ENCODE data around the gene LUC7L.
"Not testable (repeated sequence)": the region's sequence is repeated elsewhere in the genome, so short reads cannot be mapped to it uniquely, and the experiment has no call there.

LUC7L gene

DNA sequence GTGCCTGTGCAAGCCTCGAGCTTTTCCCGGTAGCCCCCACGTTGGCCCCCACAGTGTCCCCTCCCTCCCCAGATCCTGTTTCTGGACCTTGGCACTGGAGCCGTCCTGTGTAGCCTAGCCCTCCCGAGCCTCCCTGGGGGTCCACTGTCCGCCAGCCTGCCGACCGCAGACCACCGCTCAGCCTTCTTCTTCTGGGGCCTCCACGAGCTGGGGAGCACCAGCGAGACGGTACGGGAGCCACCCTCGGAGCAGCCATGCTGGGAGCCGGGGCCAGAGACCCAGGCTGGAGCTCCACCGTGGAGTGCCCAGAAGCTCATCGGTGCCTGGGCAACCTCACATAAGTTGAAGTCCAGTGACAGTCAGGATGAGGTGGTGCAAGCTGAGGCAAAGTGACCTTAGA is 34.7 kb upstream of the LUC7L start:
- no peak for DNase-seq (ENCODE audit: low spot score)

DNA sequence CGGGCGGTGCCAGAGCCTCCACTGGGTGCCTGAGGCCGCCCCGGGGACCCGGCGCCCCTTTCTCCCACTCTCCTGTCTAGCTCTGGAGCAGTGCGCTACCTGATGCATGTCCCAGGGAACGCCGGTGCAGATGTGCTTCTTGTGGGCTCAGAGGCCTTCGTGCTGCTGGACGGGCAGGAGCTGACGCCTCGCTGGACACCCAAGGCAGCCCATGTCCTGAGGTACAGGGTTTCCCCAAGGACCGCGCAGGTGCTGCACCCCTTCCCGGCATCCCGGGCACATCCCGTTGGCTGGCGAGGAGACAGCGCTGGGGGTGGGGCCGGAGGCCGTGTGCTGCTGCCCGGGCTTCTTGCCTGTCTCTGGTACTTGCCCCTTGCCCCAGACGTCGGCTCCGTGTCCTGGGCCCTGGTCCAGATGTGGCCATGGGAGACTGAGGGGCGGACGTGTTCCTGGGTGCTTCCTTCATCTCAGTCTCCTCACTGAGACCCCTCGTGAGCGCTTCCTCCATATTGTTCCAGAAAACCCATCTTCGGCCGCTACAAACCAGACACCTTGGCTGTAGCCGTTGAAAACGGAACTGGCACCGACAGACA is 34.0 kb upstream of the LUC7L start:
- no peak for DNase-seq (ENCODE audit: low spot score)

DNA sequence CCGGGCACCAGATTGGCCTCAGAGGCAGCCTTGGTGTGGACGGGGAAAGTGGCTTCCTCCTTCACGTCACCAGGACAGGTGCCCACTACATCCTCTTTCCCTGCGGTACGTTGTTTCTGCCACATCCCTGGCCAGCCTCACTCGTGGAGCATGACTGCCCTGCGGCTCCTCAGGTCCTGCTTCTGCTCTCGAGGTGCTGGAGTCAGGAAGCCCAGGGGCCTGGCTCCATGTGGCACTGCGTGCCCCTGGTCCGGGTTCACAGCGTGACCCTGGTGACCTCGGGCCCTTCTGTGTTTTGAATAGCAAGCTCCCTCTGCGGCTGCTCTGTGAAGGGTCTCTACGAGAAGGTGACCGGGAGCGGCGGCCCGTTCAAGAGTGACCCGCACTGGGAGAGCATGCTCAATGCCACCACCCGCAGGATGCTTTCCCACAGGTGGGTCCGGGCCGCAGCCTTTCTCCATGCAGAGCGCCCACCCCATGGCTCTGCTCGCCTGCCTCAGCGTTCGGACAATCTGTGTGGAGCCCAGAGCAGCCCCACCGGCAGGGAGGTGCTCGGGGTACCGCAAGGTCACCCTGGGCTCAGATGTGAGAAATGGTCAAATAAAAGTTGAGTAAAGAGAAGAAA is 33.0 kb upstream of the LUC7L start:
- no peak for DNase-seq (ENCODE audit: low spot score)

DNA sequence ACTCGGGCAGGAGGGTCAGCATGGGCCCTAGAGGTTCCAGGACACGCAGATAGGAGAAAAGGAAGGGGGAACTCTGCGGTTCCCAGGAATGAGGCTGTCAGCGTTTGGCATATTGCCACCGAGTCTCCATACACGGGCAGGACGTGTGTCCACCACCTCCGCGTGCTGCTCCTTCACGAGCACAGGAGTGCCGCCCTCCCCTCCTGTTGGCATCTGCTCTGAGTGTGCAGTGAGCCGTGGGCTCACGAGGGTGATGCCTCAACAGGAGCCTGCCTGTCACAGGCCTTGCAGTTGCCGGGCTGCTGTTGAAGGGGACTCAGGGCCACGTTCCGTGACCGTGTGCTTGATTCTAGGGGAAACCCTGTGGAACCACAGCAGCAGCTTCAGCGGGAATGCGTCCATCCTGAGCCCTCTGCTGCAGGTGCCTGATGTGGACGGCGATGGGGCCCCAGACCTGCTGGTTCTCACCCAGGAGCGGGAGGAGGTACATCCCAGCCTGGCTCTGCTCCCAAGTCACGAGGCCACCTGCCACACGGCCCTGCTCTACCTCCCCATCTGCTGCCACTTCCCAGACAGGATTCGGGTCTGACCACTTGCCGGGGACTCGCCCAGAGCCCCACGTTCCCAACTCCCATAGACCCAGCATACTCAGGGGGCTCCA is 31.9 kb upstream of the LUC7L start:
- peak; percentile 78 for DNase-seq (ENCODE audit: low spot score)

DNA sequence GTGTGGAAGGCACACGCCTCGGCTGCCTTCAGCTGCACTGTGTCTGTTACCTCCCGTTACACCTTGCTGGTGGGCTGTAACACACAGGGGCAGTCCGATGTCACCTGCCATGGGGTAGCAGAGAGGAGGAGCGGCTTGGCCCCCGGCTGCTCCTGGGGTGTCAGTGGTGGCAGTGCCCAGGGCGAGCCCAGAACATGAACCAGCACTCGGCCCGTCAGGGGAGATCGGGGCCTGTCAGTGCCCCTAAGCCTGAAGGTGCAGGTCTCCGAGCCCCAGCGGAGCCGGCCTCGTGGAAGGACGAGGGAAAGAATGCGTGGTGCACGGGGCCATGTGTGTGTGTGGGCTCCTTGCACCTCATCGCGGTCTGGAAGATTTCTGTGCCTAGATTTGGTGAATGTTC is 31.1 kb upstream of the LUC7L start:
- DNase-seq (ENCODE audit: low spot score) = no peak

DNA sequence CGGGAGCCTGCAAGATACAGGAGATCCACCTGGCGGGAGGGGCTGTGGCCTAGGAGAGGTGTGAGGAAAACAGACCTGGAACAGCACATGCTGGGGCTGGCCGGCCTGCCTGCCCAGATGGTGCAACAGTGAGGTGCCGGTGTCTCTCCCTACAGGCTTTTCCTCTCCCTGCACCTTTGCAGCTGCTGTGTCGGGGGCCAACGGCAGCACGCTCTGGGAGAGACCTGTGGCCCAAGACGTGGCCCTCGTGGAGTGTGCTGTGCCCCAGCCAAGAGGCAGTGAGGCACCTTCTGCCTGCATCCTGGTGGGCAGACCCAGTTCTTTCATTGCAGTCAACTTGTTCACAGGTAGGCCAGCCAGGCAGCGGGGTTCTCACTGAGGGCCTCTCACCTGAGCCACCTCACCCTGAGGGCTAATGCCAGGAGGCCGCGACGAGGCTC is 30.6 kb upstream of the LUC7L start:
- DNase-seq (ENCODE audit: low spot score) = peak; percentile 87

DNA sequence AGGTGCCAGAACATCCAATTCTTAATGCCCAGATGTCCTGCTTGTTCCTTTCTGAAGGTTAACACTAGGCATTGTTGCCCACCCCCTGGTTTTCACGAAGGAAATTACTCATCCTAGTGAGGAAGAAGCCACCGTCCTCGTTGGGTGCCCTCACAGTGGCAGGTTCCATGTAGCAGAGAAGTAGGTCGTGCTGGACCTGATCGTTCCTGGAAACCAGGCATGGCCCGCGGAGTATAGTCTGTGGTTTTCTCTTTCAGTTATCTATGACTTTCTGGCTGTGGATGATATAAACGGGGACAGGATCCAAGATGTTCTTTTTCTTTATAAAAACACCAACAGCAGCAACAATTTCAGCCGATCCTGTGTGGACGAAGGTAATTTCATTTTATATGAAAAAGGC is 30.0 kb upstream of the LUC7L start:
- DNase-seq (ENCODE audit: low spot score) = no peak

DNA sequence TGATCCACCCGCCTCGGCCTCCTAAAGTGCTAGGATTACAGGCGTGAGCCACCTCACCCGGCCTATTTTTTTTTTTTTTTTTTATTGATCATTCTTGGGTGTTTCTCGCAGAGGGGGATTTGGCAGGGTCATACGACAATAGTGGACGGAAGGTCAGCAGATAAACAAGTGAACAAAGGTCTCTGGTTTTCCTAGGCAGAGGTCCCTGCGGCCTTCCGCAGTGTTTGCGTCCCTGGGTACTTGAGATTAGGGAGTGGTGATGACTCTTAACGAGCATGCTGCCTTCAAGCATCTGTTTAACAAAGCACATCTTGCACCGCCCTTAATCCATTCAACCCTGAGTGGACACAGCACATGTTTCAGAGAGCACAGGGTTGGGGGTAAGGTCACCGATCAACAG is 28.8 kb upstream of the LUC7L start:
- not testable (repeated sequence) for DNase-seq (ENCODE audit: low spot score)

DNA sequence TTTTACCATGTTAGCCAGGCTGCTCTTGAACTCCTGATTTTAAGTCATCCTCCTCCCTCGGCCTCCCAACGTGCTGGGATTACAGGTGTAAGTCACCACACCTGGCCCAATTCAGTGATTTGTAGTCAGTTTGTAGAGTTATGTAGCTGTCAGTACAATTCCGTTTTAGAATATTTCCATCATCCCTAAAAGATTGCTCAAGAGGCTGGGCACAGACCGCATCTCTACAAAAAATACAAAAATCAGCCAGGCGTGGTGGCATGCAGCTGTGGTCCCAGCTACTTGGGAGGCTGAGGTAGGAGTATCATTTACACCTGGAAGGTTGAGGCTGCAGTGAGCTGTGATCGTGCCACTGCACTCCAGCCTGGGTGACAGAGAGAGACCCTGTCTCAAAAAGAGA is 25.9 kb upstream of the LUC7L start:
- no peak for DNase-seq (ENCODE audit: low spot score)

DNA sequence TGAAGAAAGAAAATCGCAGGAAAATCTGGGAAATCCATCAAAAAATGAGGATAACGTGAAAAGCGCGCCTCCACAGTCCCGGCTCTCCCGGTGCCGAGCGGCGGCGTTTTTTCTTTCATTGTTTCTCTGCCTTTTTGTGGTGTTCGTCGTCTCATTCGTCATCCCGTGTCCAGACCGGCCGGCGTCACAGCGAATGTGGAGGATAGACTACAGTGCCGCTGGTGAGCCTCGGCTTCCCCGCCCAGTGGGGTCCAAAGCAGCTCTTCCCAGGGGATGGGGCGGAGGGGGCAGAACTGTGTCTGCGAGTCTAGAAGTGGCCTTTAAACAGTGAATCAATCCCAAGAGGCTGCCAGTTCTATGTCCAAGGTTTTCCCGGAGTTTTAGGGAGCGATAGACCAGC is 25.2 kb upstream of the LUC7L start:
- DNase-seq (ENCODE audit: low spot score) = no peak

DNA sequence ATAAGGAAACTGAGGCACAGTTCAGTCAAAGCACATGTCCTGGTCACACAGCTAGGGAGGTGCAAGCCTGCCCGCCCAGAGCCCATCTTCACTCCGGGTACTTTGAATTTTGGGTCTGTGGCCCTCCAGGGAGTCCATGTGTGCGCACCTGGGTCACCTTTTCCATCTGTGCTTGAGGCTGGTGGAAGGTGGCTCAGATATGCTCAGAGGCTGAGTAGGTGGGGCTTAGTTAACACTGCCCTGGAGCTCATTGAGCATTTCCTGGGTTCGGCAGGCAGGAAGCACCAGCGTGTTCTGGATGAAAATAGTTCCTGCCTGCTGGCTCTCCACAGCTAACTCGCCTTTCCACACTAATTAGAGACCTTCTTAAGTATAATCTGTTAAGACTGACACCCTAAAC is 24.6 kb upstream of the LUC7L start:
- DNase-seq (ENCODE audit: low spot score) = no peak

DNA sequence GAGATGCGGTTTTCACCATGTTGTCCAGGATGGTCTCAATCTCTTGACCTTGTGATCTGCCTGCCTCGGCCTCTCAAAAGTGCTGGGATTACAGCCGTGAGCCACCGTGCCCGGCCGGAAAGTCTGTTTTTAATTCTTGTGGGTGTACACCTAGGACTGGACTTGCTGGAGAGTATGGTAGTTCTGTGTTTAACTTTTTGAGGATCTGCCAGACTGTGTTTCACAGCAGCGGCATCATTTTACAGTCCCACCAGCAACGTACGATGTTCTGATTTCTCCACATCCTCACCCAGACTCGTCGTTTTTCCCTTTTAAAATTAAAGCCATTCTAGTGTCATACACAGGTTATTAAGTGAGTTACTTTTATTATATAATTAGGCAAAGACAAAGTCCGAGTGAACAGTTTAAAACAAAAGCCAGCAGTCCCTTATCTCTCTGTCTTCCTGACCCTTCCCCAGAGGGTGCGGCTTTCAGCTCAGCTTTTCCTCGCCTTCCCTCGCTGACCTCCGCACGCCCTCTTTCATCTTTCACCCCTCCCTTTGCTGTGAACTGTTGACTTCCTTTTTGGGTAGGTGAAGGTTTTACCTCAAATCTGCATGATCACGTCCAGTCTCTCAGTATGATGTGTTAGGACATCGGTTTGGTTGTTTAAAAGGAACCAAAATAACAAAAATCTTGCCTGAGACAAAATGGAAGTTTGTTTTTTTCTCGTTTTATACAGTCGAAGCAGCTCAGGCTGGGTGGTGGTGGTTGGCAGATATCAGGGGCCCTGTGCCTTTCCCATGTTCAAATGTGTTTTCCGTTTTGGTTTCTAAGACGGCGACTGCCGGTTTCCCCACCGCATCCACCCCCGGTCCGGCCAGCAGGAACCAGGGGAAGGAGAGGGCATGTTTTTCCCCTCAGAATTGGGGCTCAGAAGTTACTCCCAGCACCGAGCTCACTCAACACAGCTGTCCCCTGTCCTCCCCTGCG is 23.4 kb upstream of the LUC7L start:
- DNase-seq (ENCODE audit: low spot score) = no peak

DNA sequence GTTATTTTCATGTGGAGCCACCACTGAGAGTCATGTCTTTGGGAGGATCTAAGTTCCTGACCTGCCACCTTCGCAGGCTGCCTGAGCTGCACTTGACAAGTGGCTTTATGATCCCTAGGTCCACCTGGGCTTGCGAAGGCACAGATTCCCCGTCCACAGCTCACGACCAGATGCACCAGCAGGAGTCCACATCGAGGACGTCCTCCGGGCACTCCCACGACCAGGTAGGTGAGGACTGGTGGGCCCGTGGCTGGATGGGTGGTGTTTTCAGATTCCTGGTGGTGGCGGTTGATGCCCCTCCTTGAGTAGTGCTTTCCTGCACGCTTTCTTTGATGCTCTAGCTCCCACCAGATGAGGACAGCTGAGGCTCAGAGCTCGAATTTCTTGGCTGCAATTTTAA is 20.2 kb upstream of the LUC7L start:
- DNase-seq (ENCODE audit: low spot score) = no peak

DNA sequence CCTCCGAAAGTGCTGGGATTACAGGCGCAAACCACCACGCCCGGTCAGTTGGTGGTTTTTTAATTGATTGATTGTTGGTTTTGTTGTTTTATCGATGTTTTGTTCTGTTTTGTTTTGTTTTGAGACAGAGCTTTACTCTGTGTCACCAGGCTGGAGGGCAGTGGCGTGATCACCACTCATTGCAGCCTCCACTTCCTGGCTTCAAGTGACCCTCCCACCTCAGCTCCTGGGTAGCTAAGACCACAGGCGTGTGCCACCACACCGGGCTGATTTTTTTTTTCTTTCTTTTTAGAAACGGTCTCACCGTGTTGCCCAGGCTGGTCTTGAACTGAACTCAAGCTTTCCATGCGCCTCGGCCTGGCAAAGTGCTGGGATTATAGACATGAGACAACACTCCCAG is 17.8 kb upstream of the LUC7L start:
- DNase-seq (ENCODE audit: low spot score) = no peak

DNA sequence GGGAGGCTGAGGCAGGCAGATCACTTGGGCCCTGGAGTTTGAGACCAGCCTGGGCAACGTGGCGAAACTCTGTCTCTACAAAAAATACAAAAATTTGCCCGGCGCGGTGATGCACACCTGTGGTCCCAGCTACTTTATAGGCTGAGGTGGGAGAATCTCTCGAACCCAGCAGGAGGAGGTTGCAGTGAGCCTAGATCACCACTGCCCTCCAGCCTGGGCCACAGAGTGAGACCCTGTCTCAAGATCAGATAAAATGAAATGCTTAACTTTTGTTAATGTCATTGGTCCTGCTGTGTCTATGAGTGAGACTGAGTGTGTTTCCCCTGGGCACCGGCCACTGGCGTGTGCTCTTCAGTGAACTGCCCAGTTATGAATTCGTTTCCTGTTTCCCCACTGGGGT is 15.9 kb upstream of the LUC7L start:
- DNase-seq (ENCODE audit: low spot score) = no peak

DNA sequence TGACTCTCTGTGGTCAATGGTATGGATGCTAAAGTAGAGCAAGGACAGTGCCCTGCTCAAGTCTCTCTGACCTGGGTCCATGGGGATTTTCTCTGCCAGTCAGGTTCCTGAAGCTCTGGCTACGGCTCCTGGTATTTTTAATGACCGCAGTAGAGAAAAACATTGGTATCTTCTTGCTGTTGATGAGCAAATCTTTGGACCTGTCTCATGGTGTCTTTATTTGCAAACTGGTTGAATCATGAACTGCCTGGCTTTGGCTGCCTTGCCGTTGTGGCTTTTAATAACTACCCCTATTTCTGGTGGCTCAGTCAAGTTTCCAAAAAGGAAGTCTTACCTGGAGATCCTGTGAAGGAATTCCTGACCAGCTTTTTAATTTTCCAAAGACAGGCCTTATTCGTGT is 14.1 kb upstream of the LUC7L start:
- no peak for DNase-seq (ENCODE audit: low spot score)

DNA sequence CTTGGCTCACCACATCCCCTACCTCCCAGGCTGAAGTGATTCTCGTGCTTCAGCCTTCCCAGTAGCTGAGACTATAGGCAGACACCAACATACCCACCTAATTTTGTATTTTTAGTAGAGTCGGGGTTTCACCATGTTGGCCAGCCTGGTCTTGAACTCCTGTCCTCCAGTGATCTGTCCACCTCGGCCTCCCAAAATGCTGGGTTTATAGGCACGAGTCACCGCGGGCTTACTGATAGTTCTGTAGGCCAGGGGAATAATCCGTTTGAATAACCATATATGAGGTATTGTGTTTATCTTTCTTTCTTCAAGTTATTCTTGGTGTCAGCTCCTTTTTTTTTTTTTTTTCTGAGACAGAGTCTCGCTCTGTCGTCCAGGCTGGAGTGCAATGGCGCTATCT is 13.0 kb upstream of the LUC7L start:
- DNase-seq (ENCODE audit: low spot score) = no peak

DNA sequence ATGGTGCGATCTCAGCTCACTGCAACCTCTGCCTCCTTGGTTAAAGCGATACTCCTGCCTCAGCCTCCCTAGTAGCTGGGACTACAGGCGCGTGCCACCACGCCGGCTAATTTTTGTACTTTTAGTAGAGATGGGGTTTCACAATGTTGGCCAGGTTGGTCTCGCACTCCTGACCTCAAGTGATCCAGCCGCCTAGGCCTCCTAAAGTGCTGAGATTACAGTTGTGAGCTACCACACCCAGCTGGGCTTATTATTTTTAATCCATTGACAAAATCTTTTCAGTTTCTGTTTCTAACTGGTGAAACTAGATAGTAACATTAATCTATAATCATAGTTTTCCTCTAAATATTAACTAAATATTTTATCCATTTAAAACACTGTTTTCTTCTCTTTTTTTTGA is 11.3 kb upstream of the LUC7L start:
- no peak for DNase-seq (ENCODE audit: low spot score)

DNA sequence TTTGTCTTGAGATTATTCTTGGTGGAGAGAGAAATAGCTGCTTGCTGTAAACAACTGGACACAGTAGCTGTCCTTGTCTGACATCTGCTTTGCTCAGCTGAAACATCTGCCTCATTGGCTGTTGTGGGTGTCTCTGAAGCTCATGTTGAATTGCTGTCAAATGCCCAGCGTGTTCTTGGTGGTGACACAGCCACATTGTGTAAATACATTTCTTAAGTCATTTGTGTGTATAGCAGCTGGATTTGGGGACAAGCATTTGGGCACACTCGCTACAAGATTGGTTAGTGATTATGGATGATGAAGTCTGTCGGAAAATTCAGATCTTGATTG is 10.7 kb upstream of the LUC7L start:
- no peak for DNase-seq (ENCODE audit: low spot score)

DNA sequence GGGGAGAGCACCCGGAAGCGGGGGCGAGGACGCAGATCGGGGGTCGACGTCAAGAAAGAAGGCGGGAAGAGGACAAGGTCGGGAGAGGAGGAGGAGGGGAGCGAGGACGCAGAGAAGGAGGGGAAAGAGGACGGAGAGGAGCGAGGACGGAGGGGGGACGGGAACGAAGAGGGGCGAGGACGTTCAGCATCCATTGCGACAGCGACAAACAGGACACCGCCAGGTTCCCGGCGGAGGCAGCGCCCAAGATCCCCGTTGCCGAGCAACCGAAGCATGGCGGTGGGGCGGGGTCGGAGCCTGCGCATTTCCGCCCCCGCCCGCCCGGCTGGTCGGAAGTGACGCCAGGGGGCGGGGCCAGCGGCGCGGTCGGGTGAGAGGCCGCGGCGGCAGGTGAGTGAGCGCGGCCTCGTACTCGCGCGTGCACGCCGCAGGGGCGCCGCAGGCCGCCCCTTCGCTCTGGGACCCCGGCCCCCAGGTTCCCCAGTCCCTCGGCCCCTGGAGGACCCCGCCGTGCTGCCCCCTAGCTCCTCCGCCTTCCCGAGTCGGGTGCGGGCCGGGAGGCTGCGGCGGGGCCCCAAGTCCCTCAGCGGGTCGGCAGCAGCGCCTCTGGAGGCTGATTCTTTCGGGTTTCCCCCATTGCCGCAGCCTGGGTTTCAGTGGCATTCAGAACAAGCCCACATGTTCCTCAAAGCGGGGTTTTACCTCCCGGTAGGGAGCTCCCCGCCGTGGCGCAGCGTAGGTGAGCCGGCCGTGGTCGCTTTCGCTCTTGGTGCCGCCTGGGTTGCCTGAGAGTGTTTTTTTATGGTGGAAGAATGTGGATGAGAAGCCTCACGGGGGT is 5.4 kb upstream of the LUC7L start, which contains the start of gene FAM234A:
Gene FAM234A, plus strand, starts transcription at position 354 of the 838 bp plus-strand sequence. CDS start 19,593 bp downstream, outside the sequence.
- DNase-seq (ENCODE audit: low spot score) = peak; percentile 94

DNA sequence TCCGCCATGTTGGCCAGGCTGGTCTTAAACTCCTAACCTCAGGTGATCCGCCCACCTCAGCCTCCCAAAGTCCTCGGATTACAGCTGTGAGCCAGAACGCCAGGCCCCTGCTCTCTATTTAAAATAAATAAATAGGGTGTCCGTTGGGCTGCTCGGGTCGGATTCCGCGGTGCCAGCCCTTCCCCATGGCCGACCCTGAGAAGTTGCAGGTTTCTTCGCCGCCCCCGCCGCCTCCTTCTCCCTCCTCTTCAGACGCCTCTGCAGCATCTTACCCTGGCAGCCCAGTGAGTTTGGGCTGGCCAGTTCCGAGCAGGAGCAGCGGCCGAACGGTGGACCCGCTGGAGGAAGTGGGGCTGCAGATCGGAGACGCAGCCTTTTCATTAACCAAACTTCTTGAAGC is 1.7 kb upstream of the LUC7L start:
- no peak for DNase-seq (ENCODE audit: low spot score)

DNA sequence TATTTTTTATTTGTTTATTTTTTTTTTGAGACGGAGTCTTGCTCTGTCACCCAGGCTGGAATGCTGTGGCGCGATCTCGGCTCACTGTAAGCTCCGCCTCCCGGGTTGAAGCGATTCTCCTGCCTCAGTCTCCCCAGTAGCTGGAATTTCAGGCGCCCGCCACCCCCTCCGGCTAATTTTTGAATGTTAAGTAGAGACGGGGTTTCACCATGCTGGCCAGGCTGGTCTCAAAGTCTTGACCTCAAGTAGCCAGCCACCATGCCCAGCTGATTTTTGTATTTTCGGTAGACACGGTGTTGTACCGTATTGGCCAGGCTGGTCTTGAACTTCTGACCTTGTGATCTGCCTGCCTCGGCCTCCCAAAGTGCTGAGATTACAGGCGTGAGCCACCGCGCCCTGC is 1.1 kb upstream of the LUC7L start:
- not testable (repeated sequence) for DNase-seq (ENCODE audit: low spot score)
